Progenitor cell of endocrine pancreas (in vitro differentiated cells): ENCODE measurements around the gene SERPINB2. TPM values are rescaled to one million over a fixed set of nuclear protein-coding genes. Genes with fewer than 3 reads are reported as not detected.

ENCODE experiments used
- DNase-seq: peaks from one replicate; pipeline ENCODE4 v3.0.0; 2021; ENCODE audit warnings: low spot score; ENCODE audit not compliant: unreplicated experiment
- H3K27ac Mint-ChIP-seq: 2 replicates; pipeline ENCODE4 v1.8.0; 2021; ENCODE audit warnings: mild to moderate bottlenecking, moderate library complexity, mixed read lengths
- H3K27me3 Mint-ChIP-seq: 2 replicates; pipeline ENCODE4 v1.8.0; 2021; ENCODE audit warnings: mixed read lengths
- H3K36me3 Mint-ChIP-seq: 2 replicates; pipeline ENCODE4 v1.8.0; 2022; ENCODE audit warnings: mixed read lengths; ENCODE audit not compliant: insufficient read depth
- H3K4me1 Mint-ChIP-seq: 2 replicates; pipeline ENCODE4 v1.8.0; 2021; ENCODE audit warnings: low read depth, mixed read lengths
- H3K4me3 Mint-ChIP-seq: 2 replicates; pipeline ENCODE4 v1.8.0; 2021; ENCODE audit warnings: low read depth, mild to moderate bottlenecking, moderate library complexity, mixed read lengths
- H3K9me3 Mint-ChIP-seq: 2 replicates; pipeline ENCODE4 v1.8.0; 2021; ENCODE audit warnings: low read depth, mixed read lengths
- total RNA-seq: library from RNA; stranded (reverse); gene quantifications from 2 replicates; pipeline ENCODE4 v1.2.1, GENCODE V29; 2021
- TF ChIP-seq, protein P1 (sequence below): fragments of 200-600 bp; sonication (generic); IDR thresholded peaks from one replicate; pipeline ENCODE4 v1.5.0; 2021; ENCODE audit warnings: antibody characterized with exemption, mild to moderate bottlenecking; ENCODE audit not compliant: unreplicated experiment

SERPINB2 gene
- total RNA-seq, 1 donor from 2014 or later: not detected

DNA sequence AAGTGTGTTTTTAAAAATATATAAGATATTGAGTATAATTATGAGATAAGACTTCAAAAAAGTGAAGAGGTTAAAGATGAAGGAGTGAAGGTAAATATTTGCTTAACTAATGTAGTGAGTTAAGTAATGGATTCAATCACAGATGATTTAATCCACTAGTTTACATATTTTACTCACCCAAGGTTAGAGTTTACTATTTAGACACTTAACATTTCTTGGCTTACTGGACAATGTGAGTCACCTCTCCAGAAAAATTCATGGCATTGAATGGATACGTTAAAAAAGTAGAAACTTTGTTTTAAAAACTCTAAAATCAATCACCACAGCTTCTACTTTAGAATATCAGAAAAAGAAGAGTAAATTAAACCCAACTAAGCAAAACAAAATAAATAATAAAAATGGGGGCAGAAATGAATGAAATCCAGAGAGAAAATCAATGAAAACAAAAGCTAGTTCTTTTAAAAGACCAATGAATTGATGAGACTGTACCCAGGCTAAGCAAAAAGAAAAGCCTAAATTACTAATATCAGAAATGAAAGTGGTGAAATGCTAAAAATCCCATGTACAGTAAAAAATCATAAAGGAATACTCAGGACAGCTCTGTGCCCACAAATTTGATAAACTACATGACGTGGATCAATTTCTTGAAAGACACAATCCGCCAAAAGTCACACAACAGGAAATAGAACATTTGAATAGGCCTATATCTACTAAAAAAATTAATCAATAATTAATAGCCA lies 59.7 kb downstream of the SERPINB2 start:
- Mint-ChIP-seq H3K27ac (no peak overlapping the region), H3K36me3 (no peaks in the 10 kb centered on the region), H3K4me3 (no peak overlapping the region), H3K4me1 (peaks cover 5% of the 10 kb centered on the region), H3K27me3 (peaks cover 44% of the 10 kb centered on the region), H3K9me3 (peaks cover 5% of the 10 kb centered on the region)
- TF ChIP-seq, protein P1, sequence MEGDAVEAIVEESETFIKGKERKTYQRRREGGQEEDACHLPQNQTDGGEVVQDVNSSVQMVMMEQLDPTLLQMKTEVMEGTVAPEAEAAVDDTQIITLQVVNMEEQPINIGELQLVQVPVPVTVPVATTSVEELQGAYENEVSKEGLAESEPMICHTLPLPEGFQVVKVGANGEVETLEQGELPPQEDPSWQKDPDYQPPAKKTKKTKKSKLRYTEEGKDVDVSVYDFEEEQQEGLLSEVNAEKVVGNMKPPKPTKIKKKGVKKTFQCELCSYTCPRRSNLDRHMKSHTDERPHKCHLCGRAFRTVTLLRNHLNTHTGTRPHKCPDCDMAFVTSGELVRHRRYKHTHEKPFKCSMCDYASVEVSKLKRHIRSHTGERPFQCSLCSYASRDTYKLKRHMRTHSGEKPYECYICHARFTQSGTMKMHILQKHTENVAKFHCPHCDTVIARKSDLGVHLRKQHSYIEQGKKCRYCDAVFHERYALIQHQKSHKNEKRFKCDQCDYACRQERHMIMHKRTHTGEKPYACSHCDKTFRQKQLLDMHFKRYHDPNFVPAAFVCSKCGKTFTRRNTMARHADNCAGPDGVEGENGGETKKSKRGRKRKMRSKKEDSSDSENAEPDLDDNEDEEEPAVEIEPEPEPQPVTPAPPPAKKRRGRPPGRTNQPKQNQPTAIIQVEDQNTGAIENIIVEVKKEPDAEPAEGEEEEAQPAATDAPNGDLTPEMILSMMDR: no peak
- DNase-seq: no peak

DNA sequence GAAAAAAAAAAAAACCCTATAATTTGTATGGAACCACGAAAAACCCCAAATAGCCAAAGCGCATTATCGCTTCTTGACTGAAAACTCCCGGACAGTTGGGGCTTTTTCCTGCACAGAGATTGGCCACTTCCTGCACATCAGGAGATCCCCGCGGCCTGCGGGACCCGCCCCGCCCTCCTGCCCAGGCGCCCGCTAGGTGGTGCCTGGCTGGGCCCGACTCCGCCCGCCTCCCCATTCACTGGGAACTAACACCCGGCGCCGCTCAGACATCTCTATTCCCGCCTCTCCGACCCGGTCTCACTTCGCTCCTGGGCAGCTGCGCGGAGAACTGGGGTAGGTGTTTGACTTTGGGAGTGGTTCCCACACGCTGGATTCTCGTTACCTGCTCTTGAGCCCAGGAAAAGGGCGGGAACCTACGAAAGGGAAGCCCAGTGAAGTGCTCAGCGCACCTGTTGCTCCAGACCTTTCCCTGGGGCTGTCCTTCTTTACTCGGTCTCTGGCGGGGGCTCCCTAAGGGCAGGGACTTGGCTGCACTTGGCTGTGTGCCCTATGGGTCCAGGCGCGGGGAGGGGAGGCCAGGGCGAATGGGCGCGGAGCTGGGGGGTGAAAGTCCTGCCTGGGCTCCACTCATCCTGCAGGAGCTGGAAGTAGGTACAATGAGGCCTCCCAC lies 61.7 kb downstream of the SERPINB2 start, which contains the start of gene HMSD:
Gene HMSD (plus strand): TSS at position 234 of the 670 bp plus-strand sequence. CDS start 4,155 bp downstream, outside the sequence.
- H3K27ac Mint-ChIP-seq: peak within 1 kb of the TSS; percentile 83
- no peaks in the 10 kb centered on the region for H3K36me3 Mint-ChIP-seq

GRCh38 chr18:63951302-63951705 lies 63.8 kb downstream of the SERPINB2 start:
- Mint-ChIP-seq H3K27ac (no peak overlapping the region), H3K4me3 (no peak overlapping the region), H3K36me3 (no peaks in the 10 kb centered on the region), H3K9me3 (peaks cover 5% of the 10 kb centered on the region), H3K27me3 (peaks cover 22% of the 10 kb centered on the region), H3K4me1 (peaks cover 11% of the 10 kb centered on the region)
- DNase-seq: no peak
- TF ChIP-seq, protein P1: no peak

More for the DNA sequence above, 61.7 kb downstream of the SERPINB2 start, which contains the start of gene HMSD:
- peaks cover 5% of the 10 kb centered on the region for H3K9me3 Mint-ChIP-seq
- H3K4me3 Mint-ChIP-seq: peak within 1 kb of the TSS; percentile 78
- H3K4me1 Mint-ChIP-seq: peaks cover 11% of the 10 kb centered on the region
- TF ChIP-seq, protein P1: peak; percentile 61
- peak; percentile 49 for DNase-seq
- peaks cover 25% of the 10 kb centered on the region for H3K27me3 Mint-ChIP-seq

Other genes with a start within 250 kb of the SERPINB2 start
- gene SERPINB4, start 243.4 kb upstream of the SERPINB2 start, total RNA-seq: not detected in 2 replicates
- not detected in 2 replicates for gene SERPINB3, start 225.8 kb upstream of the SERPINB2 start, total RNA-seq
- not detected in 2 replicates for gene SERPINB11, start 184.7 kb upstream of the SERPINB2 start, total RNA-seq
- not detected in 2 replicates for gene SERPINB7, start 112.3 kb upstream of the SERPINB2 start, total RNA-seq
- not detected in 2 replicates for gene SERPINB10, start 20.3 kb downstream of the SERPINB2 start, total RNA-seq
- gene HMSD, start 61.6 kb downstream of the SERPINB2 start, total RNA-seq: 5.5 and 7.2 TPM in 2 replicates
- 3.1 and 5.4 TPM in 2 replicates for gene SERPINB8, start 82.4 kb downstream of the SERPINB2 start, total RNA-seq